ENCODE data around the gene HTT. TPM values are rescaled to one million over a fixed set of nuclear protein-coding genes. Genes with fewer than 3 reads are reported as not detected.

HTT gene
- total and polyA plus RNA-seq, 2 of the 13 experiments (the other 11 are each of a cell fraction or from before 2014, with no cell fraction given): 17.5 to 19.5 TPM

DNA sequence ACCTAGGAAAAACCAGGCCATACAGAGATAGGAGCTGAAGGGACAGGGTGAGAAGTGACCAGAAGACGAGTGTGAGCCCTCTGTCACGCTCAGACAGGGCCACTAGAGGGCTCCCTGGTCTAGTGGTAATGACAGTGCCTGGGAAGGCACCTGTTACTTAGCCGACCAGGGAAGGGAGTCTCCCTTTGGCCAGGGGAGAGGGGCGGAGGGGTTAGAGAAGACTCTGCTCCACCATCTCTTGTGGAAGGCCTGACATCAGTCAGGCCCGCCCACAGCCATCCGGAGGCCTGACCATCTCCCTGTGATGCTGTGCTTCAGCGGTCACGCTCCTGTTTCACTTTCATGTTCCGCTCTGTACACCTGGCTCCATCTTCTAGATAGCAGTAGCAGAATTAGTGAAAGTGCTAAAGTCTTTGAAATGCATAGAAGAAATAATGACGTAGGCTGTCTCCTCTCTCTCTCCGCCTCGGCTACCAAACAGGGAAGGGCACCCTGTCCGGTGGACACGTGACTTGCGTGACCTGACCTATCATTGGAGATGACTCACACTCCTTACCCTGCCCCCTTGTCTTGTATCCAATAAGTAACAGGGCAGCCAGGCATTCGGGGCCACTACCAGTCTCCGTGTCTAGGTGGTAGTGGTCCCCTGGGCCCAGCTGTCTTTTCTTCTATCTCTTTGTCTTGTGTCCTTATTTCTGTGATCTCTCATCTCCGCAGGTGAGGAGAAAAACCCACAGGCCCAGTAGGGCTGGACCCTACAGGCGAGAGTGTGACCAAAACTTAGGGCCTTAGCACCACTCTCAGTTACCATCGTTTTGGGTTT lies 26.8 kb upstream of the HTT start (continued):
- TF ChIP-seq, protein P1, sequence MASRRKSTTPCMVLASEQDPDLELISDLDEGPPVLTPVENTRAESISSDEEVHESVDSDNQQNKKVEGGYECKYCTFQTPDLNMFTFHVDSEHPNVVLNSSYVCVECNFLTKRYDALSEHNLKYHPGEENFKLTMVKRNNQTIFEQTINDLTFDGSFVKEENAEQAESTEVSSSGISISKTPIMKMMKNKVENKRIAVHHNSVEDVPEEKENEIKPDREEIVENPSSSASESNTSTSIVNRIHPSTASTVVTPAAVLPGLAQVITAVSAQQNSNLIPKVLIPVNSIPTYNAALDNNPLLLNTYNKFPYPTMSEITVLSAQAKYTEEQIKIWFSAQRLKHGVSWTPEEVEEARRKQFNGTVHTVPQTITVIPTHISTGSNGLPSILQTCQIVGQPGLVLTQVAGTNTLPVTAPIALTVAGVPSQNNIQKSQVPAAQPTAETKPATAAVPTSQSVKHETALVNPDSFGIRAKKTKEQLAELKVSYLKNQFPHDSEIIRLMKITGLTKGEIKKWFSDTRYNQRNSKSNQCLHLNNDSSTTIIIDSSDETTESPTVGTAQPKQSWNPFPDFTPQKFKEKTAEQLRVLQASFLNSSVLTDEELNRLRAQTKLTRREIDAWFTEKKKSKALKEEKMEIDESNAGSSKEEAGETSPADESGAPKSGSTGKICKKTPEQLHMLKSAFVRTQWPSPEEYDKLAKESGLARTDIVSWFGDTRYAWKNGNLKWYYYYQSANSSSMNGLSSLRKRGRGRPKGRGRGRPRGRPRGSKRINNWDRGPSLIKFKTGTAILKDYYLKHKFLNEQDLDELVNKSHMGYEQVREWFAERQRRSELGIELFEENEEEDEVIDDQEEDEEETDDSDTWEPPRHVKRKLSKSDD (CRISPR knock-in tag; IDR thresholded peaks at IDR 0.05; ENCODE audit: low read depth): no peak
- TF ChIP-seq AGO2 (optimal IDR thresholded peaks at IDR 0.05; ENCODE audit: low read depth, low read length) (no peak), ZNF101 (CRISPR knock-in tag; IDR thresholded peaks at IDR 0.05; ENCODE audit: borderline replicate concordance, low read depth) (no peak), HINFP (CRISPR knock-in tag; IDR thresholded peaks at IDR 0.05; ENCODE audit: low read depth) (no peak), JUNB (CRISPR knock-in tag; IDR thresholded peaks at IDR 0.05; ENCODE audit: borderline replicate concordance) (no peak), GLMP (CRISPR knock-in tag; IDR thresholded peaks at IDR 0.05; ENCODE audit: borderline replicate concordance) (no peak), TAF1 (CRISPR knock-in tag; IDR thresholded peaks at IDR 0.05) (no peak), ZNF605 (CRISPR knock-in tag; IDR thresholded peaks at IDR 0.05) (0 out of 2 replicates have a peak, but pooled peaks have one; percentile 20), ERF (CRISPR knock-in tag; IDR thresholded peaks at IDR 0.05) (peak; percentile 31; the same call in 1 of the 2 replicates), RBM22 (optimal IDR thresholded peaks at IDR 0.05; ENCODE audit: low read length) (no peak), ZNF609 (CRISPR knock-in tag; IDR thresholded peaks at IDR 0.05; ENCODE audit: borderline replicate concordance) (no peak), RXRB (CRISPR knock-in tag; IDR thresholded peaks at IDR 0.05; ENCODE audit: borderline replicate concordance) (peak; percentile 16; the same call in 1 of the 2 replicates), ZNF879 (CRISPR knock-in tag; IDR thresholded peaks at IDR 0.05) (no peak), ZSCAN30 (CRISPR knock-in tag; IDR thresholded peaks at IDR 0.05) (no peak), TBP (CRISPR knock-in tag; IDR thresholded peaks at IDR 0.05) (no peak)
- TF ChIP-seq, protein P2, sequence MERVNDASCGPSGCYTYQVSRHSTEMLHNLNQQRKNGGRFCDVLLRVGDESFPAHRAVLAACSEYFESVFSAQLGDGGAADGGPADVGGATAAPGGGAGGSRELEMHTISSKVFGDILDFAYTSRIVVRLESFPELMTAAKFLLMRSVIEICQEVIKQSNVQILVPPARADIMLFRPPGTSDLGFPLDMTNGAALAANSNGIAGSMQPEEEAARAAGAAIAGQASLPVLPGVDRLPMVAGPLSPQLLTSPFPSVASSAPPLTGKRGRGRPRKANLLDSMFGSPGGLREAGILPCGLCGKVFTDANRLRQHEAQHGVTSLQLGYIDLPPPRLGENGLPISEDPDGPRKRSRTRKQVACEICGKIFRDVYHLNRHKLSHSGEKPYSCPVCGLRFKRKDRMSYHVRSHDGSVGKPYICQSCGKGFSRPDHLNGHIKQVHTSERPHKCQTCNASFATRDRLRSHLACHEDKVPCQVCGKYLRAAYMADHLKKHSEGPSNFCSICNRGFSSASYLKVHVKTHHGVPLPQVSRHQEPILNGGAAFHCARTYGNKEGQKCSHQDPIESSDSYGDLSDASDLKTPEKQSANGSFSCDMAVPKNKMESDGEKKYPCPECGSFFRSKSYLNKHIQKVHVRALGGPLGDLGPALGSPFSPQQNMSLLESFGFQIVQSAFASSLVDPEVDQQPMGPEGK (CRISPR knock-in tag; IDR thresholded peaks at IDR 0.05): no peak

Measured in HepG2 (cell line).